Neural progenitor cell (in vitro differentiated cells): Measurements from ENCODE around the gene PLCD3.

ENCODE experiments used
- CTCF ChIP-seq: fragments of 200-600 bp; sonication (generic); IDR thresholded peaks from 2 replicates; pipeline ENCODE4 v1.5.1; 2017; ENCODE audit warnings: antibody characterized with exemption, mild to moderate bottlenecking
- EZH2phosphoT487 ChIP-seq: fragments of 200-600 bp; sonication (generic); IDR thresholded peaks from 2 replicates; pipeline ENCODE4 v1.6.1; 2017; ENCODE audit warnings: antibody characterized with exemption

- TF ChIP-seq CTCF (no peak), EZH2phosphoT487 (no peak)
Observed at GRCh38 chr17:45129426-45129939, 2.8 kb downstream of the PLCD3 start.
